SW480 (cell line): Measurements from ENCODE around the gene GBP6.
"Not testable (repeated sequence)": the region's sequence is repeated elsewhere in the genome, so short reads cannot be mapped to it uniquely, and the experiment has no call there.

ENCODE experiments used
- DNase-seq: peaks from one replicate; pipeline ENCODE4 v3.0.0-alpha.2; 2016; ENCODE audit warnings: low spot score

GBP6 gene

GRCh38 chr1:89363638-89364536 is at the start of gene GBP6:
GBP6 (plus strand) TSS chr1:89364059; CDS start chr1:89368552, 4,493 bp downstream.
- no peak for DNase-seq

- no peak for DNase-seq
Observed at GRCh38 chr1:89322402-89322801, 41.5 kb upstream of the GBP6 start.

- DNase-seq: no peak
Observed at GRCh38 chr1:89331890-89332289, 32.0 kb upstream of the GBP6 start.

GRCh38 chr1:89332461-89332860 is 31.4 kb upstream of the GBP6 start:
- no peak for DNase-seq

GRCh38 chr1:89335486-89335885 is 28.4 kb upstream of the GBP6 start:
- no peak for DNase-seq

GRCh38 chr1:89337903-89338302 is 26.0 kb upstream of the GBP6 start:
- DNase-seq: no peak

- no peak for DNase-seq
Observed at GRCh38 chr1:89339039-89339438, 24.8 kb upstream of the GBP6 start.

- not testable (repeated sequence) for DNase-seq
Observed at GRCh38 chr1:89345479-89345878, 18.4 kb upstream of the GBP6 start.

- DNase-seq: no peak
Observed at GRCh38 chr1:89347296-89347695, 16.6 kb upstream of the GBP6 start.

GRCh38 chr1:89350298-89350697 is 13.6 kb upstream of the GBP6 start:
- DNase-seq: no peak

GRCh38 chr1:89351597-89352311 is 12.1 kb upstream of the GBP6 start:
- no peak for DNase-seq

GRCh38 chr1:89352421-89352820 is 11.4 kb upstream of the GBP6 start:
- DNase-seq: no peak

GRCh38 chr1:89354205-89354604 is 9.7 kb upstream of the GBP6 start:
- DNase-seq: no peak

- no peak for DNase-seq
Observed at GRCh38 chr1:89355056-89355455, 8.8 kb upstream of the GBP6 start.

GRCh38 chr1:89356658-89357400 is 7.0 kb upstream of the GBP6 start:
- DNase-seq: no peak

- peak; percentile 69 for DNase-seq
Observed at GRCh38 chr1:89358287-89358893, 5.5 kb upstream of the GBP6 start.

GRCh38 chr1:89360716-89361115 is 3.1 kb upstream of the GBP6 start:
- DNase-seq: no peak

- no peak for DNase-seq
Observed at GRCh38 chr1:89361681-89362080, 2.2 kb upstream of the GBP6 start.

- DNase-seq: no peak
Observed at GRCh38 chr1:89363196-89363595, 663 bp upstream of the GBP6 start.

- no peak for DNase-seq
Observed at GRCh38 chr1:89364954-89365550, 1.2 kb downstream of the GBP6 start.

GRCh38 chr1:89367221-89367620 is 3.4 kb downstream of the GBP6 start:
- DNase-seq: no peak

- DNase-seq: no peak
Observed at GRCh38 chr1:89369331-89369730, 5.5 kb downstream of the GBP6 start.
